ENCODE results near the gene VASH1. TPM values are rescaled to one million over a fixed set of nuclear protein-coding genes. Genes with fewer than 3 reads are reported as not detected.
A peak's percentile ranks its signal among the peaks of the same experiment; 100 is the strongest.

VASH1 gene
- total and polyA plus RNA-seq, 3 experiments from 2014 or later = 1.4 to 6.3 (median 5.7) TPM

- Histone ChIP-seq H3K4me1 (ENCODE audit: insufficient read depth, low read length) (no peaks in the 10 kb centered on the region), H3K27ac (ENCODE audit: low read depth, low read length) (no peak overlapping the region), H3K36me3 (ENCODE audit: insufficient read depth, low read length) (no peaks in the 10 kb centered on the region), H3K27me3 (ENCODE audit: insufficient read depth, low read length, poor library complexity, severe bottlenecking) (no peaks in the 10 kb centered on the region), H3K4me3 (ENCODE audit: low read length) (no peak overlapping the region), H3K9me3 (ENCODE audit: low read length) (no peaks in the 10 kb centered on the region)
- H3K4me3 Mint-ChIP-seq = no peak overlapping the region
- H3K27me3 Mint-ChIP-seq = peaks cover 6 to 8% of the 10 kb centered on the region in 2 donors
- H3K4me1 Mint-ChIP-seq = no peaks in the 10 kb centered on the region
- H3K27ac Mint-ChIP-seq = peak overlapping the region in 1 of 8 donors; percentile 27
- H3K9me3 Mint-ChIP-seq = no peaks in the 10 kb centered on the region
- H3K36me3 Mint-ChIP-seq = no peaks in the 10 kb centered on the region
- ChIA-PET POLR2A (no interaction called here), CTCF (no interaction called here)
- DNase-seq = no peak
Measured at GRCh38 chr14:76828339-76829012, 67.2 kb downstream of the VASH1 start.

- no peak overlapping the region for H3K4me3 ChIP-seq (ENCODE audit: low read length)
Measured at GRCh38 chr14:76829013-76829365, 67.7 kb downstream of the VASH1 start.

GRCh38 chr14:76829650-76830421 lies 68.6 kb downstream of the VASH1 start:
- no peak overlapping the region for H3K27ac Mint-ChIP-seq
- POLR2A ChIA-PET = interaction anchor here (0.6 kb wide), 1 partner anchor 220 kb away, joined by 7 read pairs; no protein-coding TSS in a partner anchor
- Histone ChIP-seq H3K36me3 (ENCODE audit: insufficient read depth, low read length) (no peaks in the 10 kb centered on the region), H3K4me1 (ENCODE audit: insufficient read depth, low read length) (no peaks in the 10 kb centered on the region), H3K4me3 (ENCODE audit: low read length) (no peak overlapping the region), H3K27me3 (ENCODE audit: insufficient read depth, low read length, poor library complexity, severe bottlenecking) (no peaks in the 10 kb centered on the region), H3K9me3 (ENCODE audit: low read length) (no peaks in the 10 kb centered on the region), H3K27ac (ENCODE audit: low read depth, low read length) (no peak overlapping the region)
- no peak for DNase-seq
- no peaks in the 10 kb centered on the region for H3K36me3 Mint-ChIP-seq
- H3K27me3 Mint-ChIP-seq = peaks cover 4 to 15% of the 10 kb centered on the region in 2 donors
- H3K4me1 Mint-ChIP-seq = no peaks in the 10 kb centered on the region
- CTCF ChIA-PET = no interaction called here
- no peaks in the 10 kb centered on the region for H3K9me3 Mint-ChIP-seq
- no peak overlapping the region for H3K4me3 Mint-ChIP-seq

More at GRCh38 chr14:76829013-76829365, 67.7 kb downstream of the VASH1 start:
- Histone ChIP-seq H3K27me3 (ENCODE audit: insufficient read depth, low read length, poor library complexity, severe bottlenecking) (no peaks in the 10 kb centered on the region), H3K9me3 (ENCODE audit: low read length) (no peaks in the 10 kb centered on the region), H3K27ac (ENCODE audit: low read depth, low read length) (no peak overlapping the region), H3K4me1 (ENCODE audit: insufficient read depth, low read length) (no peaks in the 10 kb centered on the region), H3K36me3 (ENCODE audit: insufficient read depth, low read length) (no peaks in the 10 kb centered on the region)
- Mint-ChIP-seq H3K4me1 (no peaks in the 10 kb centered on the region), H3K9me3 (no peaks in the 10 kb centered on the region), H3K27ac (peak overlapping the region in 1 of 8 donors; percentile 27), H3K36me3 (no peaks in the 10 kb centered on the region), H3K27me3 (peaks cover 6 to 11% of the 10 kb centered on the region in 2 donors), H3K4me3 (no peak overlapping the region)
- POLR2A ChIA-PET = no interaction called here
- CTCF ChIA-PET = no interaction called here
- DNase-seq = no peak

- CTCF ChIA-PET = no interaction called here
- no peaks in the 10 kb centered on the region for H3K4me1 Mint-ChIP-seq
- POLR2A ChIA-PET = no interaction called here
Measured at GRCh38 chr14:76830556-76830955, 69.3 kb downstream of the VASH1 start.

GRCh38 chr14:76832503-76832988 lies 71.3 kb downstream of the VASH1 start:
- CTCF ChIA-PET = no interaction called here
- H3K4me1 ChIP-seq (ENCODE audit: insufficient read depth, low read length) = no peaks in the 10 kb centered on the region
- Mint-ChIP-seq H3K27me3 (peaks cover 6 to 19% of the 10 kb centered on the region in 2 donors), H3K9me3 (no peaks in the 10 kb centered on the region), H3K36me3 (no peaks in the 10 kb centered on the region), H3K4me3 (no peak overlapping the region), H3K4me1 (no peaks in the 10 kb centered on the region), H3K27ac (no peak overlapping the region)
- H3K27me3 ChIP-seq (ENCODE audit: insufficient read depth, low read length, poor library complexity, severe bottlenecking) = no peaks in the 10 kb centered on the region
- POLR2A ChIA-PET = no interaction called here
- DNase-seq = no peak
- no peaks in the 10 kb centered on the region for H3K9me3 ChIP-seq (ENCODE audit: low read length)
- H3K36me3 ChIP-seq (ENCODE audit: insufficient read depth, low read length) = no peaks in the 10 kb centered on the region
- H3K4me3 ChIP-seq (ENCODE audit: low read length) = no peak overlapping the region
- H3K27ac ChIP-seq (ENCODE audit: low read depth, low read length) = no peak overlapping the region

More at GRCh38 chr14:76830556-76830955, 69.3 kb downstream of the VASH1 start:
- H3K27me3 Mint-ChIP-seq = peaks cover 6 to 13% of the 10 kb centered on the region in 2 donors
- H3K4me3 Mint-ChIP-seq = no peak overlapping the region
- no peaks in the 10 kb centered on the region for H3K36me3 Mint-ChIP-seq
- H3K36me3 ChIP-seq (ENCODE audit: insufficient read depth, low read length) = no peaks in the 10 kb centered on the region
- H3K27me3 ChIP-seq (ENCODE audit: insufficient read depth, low read length, poor library complexity, severe bottlenecking) = no peaks in the 10 kb centered on the region
- H3K27ac Mint-ChIP-seq = no peak overlapping the region
- H3K9me3 Mint-ChIP-seq = no peaks in the 10 kb centered on the region
- DNase-seq = no peak
- H3K4me3 ChIP-seq (ENCODE audit: low read length) = no peak overlapping the region
- H3K27ac ChIP-seq (ENCODE audit: low read depth, low read length) = no peak overlapping the region
- no peaks in the 10 kb centered on the region for H3K4me1 ChIP-seq (ENCODE audit: insufficient read depth, low read length)
- no peaks in the 10 kb centered on the region for H3K9me3 ChIP-seq (ENCODE audit: low read length)

Other genes starting within 250 kb of the VASH1 start
- 10 to 100 TPM; 16.0 to 17.1 TPM for gene ANGEL1, start 51.4 kb downstream of the VASH1 start, total RNA-seq
- gene ANGEL1, start 51.4 kb downstream of the VASH1 start, polyA plus RNA-seq = 19.7 TPM
- not detected for gene LRRC74A, start 64.9 kb downstream of the VASH1 start, total RNA-seq
- gene LRRC74A, start 64.9 kb downstream of the VASH1 start, polyA plus RNA-seq = not detected

Measured in CD8-positive, alpha-beta memory T cell (primary cell).